Gastrocnemius medialis (tissue), 4 donors: ENCODE results near the gene IGF2BP2.

Experiments used
- POLR2A ChIP-seq, 2 donors: fragments of 450-650 bp; IDR thresholded peaks; one replicate each; pipeline ENCODE4 v1.6.1; 2017; ENCODE audit warnings: antibody characterized with exemption in 2 of 2, mild to moderate bottlenecking in 2 of 2, moderate library complexity in 2 of 2
- TF ChIP-seq, protein P1 (sequence below), 5 experiments: fragments of 450-650 bp in 3 of 5; fragments of 200-600 bp in 2 of 5; sonication (generic) in 2 of 5; IDR thresholded peaks in 4 of 5; conservative IDR thresholded peaks in 1 of 5; 1 replicate in 4 of 5; 2 replicates in 1 of 5; pipeline ENCODE4 v1.5.1; 2016 to 2019; ENCODE audit warnings: antibody characterized with exemption in 5 of 5, mild to moderate bottlenecking in 3 of 5, moderate library complexity in 3 of 5

DNA sequence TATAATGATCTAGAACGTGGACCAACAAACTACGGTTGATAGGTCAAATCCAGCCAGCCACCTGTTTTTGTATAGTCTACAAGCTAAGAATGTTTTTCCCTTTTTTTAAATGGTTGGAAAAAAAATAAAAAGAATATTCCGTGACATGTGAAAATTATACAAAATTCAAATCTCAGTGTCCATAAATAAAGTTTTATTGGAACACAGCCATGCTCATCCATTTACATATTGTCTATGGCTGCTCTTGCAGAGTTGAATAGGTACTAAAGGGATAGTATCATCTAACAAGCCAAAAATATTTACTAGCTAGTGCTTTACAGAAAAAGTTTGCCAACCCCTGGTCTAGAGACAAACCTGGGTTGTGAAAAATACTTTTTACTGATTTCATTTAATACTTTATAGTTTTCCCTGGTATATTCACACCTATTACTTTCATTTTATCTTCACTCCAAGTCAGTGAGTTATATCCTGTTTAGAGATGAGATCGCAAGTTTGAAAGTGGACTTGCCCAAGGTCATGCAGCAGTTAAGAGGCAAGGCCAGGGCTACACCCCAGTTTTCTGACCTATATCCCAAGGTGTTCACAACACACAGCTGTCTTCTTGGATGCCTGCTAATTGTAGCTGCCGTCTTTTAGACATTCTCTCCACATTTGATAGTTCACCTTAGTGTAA, 58.4 kb downstream of the IGF2BP2 start:
- TF ChIP-seq, protein P1, sequence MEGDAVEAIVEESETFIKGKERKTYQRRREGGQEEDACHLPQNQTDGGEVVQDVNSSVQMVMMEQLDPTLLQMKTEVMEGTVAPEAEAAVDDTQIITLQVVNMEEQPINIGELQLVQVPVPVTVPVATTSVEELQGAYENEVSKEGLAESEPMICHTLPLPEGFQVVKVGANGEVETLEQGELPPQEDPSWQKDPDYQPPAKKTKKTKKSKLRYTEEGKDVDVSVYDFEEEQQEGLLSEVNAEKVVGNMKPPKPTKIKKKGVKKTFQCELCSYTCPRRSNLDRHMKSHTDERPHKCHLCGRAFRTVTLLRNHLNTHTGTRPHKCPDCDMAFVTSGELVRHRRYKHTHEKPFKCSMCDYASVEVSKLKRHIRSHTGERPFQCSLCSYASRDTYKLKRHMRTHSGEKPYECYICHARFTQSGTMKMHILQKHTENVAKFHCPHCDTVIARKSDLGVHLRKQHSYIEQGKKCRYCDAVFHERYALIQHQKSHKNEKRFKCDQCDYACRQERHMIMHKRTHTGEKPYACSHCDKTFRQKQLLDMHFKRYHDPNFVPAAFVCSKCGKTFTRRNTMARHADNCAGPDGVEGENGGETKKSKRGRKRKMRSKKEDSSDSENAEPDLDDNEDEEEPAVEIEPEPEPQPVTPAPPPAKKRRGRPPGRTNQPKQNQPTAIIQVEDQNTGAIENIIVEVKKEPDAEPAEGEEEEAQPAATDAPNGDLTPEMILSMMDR (IDR thresholded peaks at IDR 0.05 in 4 of 5, conservative IDR thresholded peaks at IDR 0.05 in 1 of 5) = no peak
- no peak for TF ChIP-seq POLR2A (IDR thresholded peaks at IDR 0.05)
